Measurements from ENCODE around the gene GOLGA6L10.

The GOLGA6L10 gene

DNA sequence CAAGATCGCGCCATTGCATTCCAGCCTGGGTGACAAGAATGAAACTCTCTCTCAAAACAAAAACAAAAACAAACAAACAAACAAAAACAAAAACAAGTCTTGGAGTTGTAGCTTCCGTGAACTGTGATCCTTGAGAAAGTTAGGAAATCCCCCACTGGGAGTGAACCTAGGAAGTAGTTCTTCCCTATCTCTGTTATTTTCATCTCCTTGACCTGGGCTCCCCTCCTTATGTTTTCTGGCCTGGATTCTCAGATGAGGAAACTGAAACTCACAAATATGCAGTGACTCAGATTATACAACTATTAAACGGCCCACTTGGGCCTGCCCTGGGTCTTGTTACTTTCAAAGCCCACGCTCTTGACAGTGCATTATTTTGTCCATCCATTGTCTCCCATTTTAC is 57.0 kb downstream of the GOLGA6L10 start:
- TF ChIP-seq TAF1 (IDR thresholded peaks at IDR 0.05; ENCODE audit: low read depth) (no peak), YY1 (IDR thresholded peaks at IDR 0.05; ENCODE audit: low read depth) (no peak), RAD21 (IDR thresholded peaks at IDR 0.05; ENCODE audit: low read depth) (no peak), REST (IDR thresholded peaks at IDR 0.05; ENCODE audit: low read depth) (no peak), TCF12 (IDR thresholded peaks at IDR 0.05; ENCODE audit: low read depth) (no peak), NFIC (IDR thresholded peaks at IDR 0.05) (no peak), ZBTB7A (IDR thresholded peaks at IDR 0.05; ENCODE audit: low read depth) (no peak), EGR1 (IDR thresholded peaks at IDR 0.05) (no peak), CEBPB (IDR thresholded peaks at IDR 0.05) (no peak), TEAD4 (IDR thresholded peaks at IDR 0.05) (no peak), EP300 (IDR thresholded peaks at IDR 0.05; ENCODE audit: borderline replicate concordance) (no peak), CREB1 (IDR thresholded peaks at IDR 0.05; ENCODE audit: low read depth) (no peak)
- TF ChIP-seq, protein P1, sequence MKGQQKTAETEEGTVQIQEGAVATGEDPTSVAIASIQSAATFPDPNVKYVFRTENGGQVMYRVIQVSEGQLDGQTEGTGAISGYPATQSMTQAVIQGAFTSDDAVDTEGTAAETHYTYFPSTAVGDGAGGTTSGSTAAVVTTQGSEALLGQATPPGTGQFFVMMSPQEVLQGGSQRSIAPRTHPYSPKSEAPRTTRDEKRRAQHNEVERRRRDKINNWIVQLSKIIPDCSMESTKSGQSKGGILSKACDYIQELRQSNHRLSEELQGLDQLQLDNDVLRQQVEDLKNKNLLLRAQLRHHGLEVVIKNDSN (IDR thresholded peaks at IDR 0.05): no peak
- TF ChIP-seq, protein P2, sequence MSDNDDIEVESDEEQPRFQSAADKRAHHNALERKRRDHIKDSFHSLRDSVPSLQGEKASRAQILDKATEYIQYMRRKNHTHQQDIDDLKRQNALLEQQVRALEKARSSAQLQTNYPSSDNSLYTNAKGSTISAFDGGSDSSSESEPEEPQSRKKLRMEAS (IDR thresholded peaks at IDR 0.05): no peak
